ENCODE results near the gene DPP6.

The DPP6 gene

DNA sequence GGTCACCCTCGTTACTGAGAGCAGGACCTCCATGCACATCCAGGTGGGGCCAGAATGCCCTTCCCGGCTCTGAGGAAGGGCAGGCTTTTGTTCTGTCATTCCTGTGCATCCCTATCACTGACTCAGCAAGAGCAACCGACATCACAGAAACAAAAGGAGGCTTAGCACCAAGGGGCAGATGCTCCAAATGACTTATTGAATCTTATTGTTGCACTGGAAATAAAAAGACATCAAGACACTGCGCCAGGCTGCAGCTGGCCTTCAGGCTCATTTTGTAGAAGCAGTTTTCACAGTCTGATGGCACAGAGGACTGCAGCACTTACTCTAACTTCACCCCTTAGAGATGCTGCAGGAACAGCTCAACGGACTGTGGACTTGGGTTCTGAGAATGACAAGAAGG, 824.3 kb downstream of the DPP6 start:
- DNase-seq (ENCODE audit: low spot score) (no peak), ATAC-seq (ENCODE audit: low read depth) (no peak)
- TF ChIP-seq, protein P1, sequence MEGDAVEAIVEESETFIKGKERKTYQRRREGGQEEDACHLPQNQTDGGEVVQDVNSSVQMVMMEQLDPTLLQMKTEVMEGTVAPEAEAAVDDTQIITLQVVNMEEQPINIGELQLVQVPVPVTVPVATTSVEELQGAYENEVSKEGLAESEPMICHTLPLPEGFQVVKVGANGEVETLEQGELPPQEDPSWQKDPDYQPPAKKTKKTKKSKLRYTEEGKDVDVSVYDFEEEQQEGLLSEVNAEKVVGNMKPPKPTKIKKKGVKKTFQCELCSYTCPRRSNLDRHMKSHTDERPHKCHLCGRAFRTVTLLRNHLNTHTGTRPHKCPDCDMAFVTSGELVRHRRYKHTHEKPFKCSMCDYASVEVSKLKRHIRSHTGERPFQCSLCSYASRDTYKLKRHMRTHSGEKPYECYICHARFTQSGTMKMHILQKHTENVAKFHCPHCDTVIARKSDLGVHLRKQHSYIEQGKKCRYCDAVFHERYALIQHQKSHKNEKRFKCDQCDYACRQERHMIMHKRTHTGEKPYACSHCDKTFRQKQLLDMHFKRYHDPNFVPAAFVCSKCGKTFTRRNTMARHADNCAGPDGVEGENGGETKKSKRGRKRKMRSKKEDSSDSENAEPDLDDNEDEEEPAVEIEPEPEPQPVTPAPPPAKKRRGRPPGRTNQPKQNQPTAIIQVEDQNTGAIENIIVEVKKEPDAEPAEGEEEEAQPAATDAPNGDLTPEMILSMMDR (IDR thresholded peaks at IDR 0.05; ENCODE audit: poor library complexity, severe bottlenecking): no peak
- H3K4me3 ChIP-seq (ENCODE audit: severe bottlenecking): no peak overlapping the region
- H3K36me3 ChIP-seq (ENCODE audit: low read depth): no peaks in the 10 kb centered on the region
- no peak overlapping the region for H3K27ac ChIP-seq (ENCODE audit: poor library complexity, severe bottlenecking)
- no peaks in the 10 kb centered on the region for H3K9me3 ChIP-seq (ENCODE audit: severe bottlenecking)
- H3K4me1 ChIP-seq (ENCODE audit: insufficient read depth, poor library complexity, severe bottlenecking): no peaks in the 10 kb centered on the region
- H3K27me3 ChIP-seq (ENCODE audit: insufficient read depth, poor library complexity, severe bottlenecking): no peaks in the 10 kb centered on the region

DNA sequence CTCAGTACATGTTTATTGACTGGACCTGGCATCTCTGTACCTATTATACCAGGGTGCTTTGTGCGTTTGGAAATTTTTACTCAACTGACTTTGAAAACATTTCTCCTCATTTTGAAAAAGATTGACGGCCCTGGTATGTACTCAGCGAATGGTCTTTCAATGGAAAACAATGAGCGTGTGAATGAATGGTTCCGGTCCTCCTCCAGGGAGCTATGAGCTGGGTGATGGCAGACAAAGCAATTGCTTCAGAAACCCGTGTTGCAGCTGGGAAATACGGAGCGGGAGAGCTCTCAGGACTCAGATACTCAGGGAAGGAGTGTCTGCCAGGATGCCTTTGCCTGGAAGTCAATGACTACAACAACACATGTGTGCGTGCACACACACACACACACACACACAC, 824.8 kb downstream of the DPP6 start:
- Histone ChIP-seq H3K9me3 (ENCODE audit: severe bottlenecking) (no peaks in the 10 kb centered on the region), H3K27me3 (ENCODE audit: insufficient read depth, poor library complexity, severe bottlenecking) (no peaks in the 10 kb centered on the region), H3K4me3 (ENCODE audit: severe bottlenecking) (no peak overlapping the region), H3K4me1 (ENCODE audit: insufficient read depth, poor library complexity, severe bottlenecking) (no peaks in the 10 kb centered on the region), H3K27ac (ENCODE audit: poor library complexity, severe bottlenecking) (no peak overlapping the region), H3K36me3 (ENCODE audit: low read depth) (no peaks in the 10 kb centered on the region)
- TF ChIP-seq, protein P1 (IDR thresholded peaks at IDR 0.05; ENCODE audit: poor library complexity, severe bottlenecking): no peak
- no peak for DNase-seq (ENCODE audit: low spot score)
- no peak for ATAC-seq (ENCODE audit: low read depth)

DNA sequence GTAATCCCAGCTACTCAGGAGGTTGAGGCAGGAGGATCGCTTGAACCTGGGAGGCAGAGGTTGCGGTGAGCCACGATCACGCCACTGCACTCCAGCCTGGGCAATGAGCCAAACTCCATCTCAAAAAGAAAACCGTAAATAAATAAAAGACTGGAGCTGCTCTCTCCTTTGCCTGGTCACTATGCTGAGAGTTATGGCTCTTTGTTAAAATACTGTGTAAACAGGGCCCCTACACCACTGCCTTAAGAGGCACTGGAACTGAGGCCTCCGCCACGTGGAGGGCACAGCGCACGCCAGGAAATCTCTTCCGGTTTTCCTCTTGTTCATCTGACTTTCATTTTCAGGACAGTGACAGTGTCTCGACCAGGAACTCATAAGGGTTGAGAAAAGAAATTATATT, 827.4 kb downstream of the DPP6 start:
- ATAC-seq (ENCODE audit: low read depth) (no peak), DNase-seq (ENCODE audit: low spot score) (no peak)
- no peaks in the 10 kb centered on the region for H3K36me3 ChIP-seq (ENCODE audit: low read depth)
- H3K9me3 ChIP-seq (ENCODE audit: severe bottlenecking): no peaks in the 10 kb centered on the region
- H3K27ac ChIP-seq (ENCODE audit: poor library complexity, severe bottlenecking): no peak overlapping the region
- H3K27me3 ChIP-seq (ENCODE audit: insufficient read depth, poor library complexity, severe bottlenecking): no peaks in the 10 kb centered on the region
- no peak overlapping the region for H3K4me3 ChIP-seq (ENCODE audit: severe bottlenecking)
- H3K4me1 ChIP-seq (ENCODE audit: insufficient read depth, poor library complexity, severe bottlenecking): no peaks in the 10 kb centered on the region
- TF ChIP-seq, protein P1 (IDR thresholded peaks at IDR 0.05; ENCODE audit: poor library complexity, severe bottlenecking): no peak

DNA sequence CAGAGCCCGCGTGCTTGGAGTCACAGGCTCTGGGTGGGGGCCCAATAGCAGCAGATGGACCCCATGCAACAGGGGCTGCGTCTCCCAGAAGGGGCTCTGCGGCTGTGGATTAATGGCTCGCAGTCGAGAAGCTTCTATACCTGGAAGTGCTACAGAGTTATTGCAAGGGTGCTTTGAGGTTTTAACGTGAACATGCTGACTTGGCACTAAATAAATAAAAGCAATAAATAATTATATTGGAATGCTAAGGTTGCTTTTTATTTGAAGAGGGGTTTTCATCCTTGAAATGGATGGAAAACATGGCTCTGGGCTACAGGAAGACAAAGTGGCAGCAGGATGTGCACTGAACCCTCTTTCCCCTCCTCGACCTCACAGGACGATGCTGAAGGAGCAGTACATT, 828.3 kb downstream of the DPP6 start:
- Histone ChIP-seq H3K36me3 (ENCODE audit: low read depth) (no peaks in the 10 kb centered on the region), H3K9me3 (ENCODE audit: severe bottlenecking) (no peaks in the 10 kb centered on the region), H3K4me1 (ENCODE audit: insufficient read depth, poor library complexity, severe bottlenecking) (no peaks in the 10 kb centered on the region), H3K4me3 (ENCODE audit: severe bottlenecking) (no peak overlapping the region), H3K27ac (ENCODE audit: poor library complexity, severe bottlenecking) (no peak overlapping the region), H3K27me3 (ENCODE audit: insufficient read depth, poor library complexity, severe bottlenecking) (no peaks in the 10 kb centered on the region)
- DNase-seq (ENCODE audit: low spot score) (no peak), ATAC-seq (ENCODE audit: low read depth) (no peak)
- TF ChIP-seq, protein P1 (IDR thresholded peaks at IDR 0.05; ENCODE audit: poor library complexity, severe bottlenecking): no peak

DNA sequence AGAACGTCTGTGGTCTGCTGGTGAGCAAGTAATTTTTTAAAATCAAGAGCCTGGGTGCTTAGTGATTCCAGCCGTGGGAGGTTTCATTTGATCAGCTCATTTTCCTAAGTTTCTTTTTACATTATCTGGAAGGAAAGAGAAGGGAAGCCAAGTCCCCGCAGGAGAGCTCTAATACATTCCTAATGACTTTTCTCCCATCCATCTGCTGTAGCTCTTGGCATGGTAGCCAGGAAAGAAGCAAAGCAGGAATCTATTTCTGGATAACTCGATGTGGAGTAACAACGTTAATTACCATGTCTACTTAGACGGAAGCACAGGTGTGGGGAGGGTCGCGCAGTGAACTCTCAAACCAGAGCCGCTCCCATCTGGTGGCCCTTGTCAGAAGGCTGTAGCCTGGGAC, 828.8 kb downstream of the DPP6 start:
- H3K27ac ChIP-seq (ENCODE audit: poor library complexity, severe bottlenecking): no peak overlapping the region
- no peaks in the 10 kb centered on the region for H3K27me3 ChIP-seq (ENCODE audit: insufficient read depth, poor library complexity, severe bottlenecking)
- no peak for DNase-seq (ENCODE audit: low spot score)
- TF ChIP-seq, protein P1 (IDR thresholded peaks at IDR 0.05; ENCODE audit: poor library complexity, severe bottlenecking): no peak
- H3K4me1 ChIP-seq (ENCODE audit: insufficient read depth, poor library complexity, severe bottlenecking): no peaks in the 10 kb centered on the region
- no peaks in the 10 kb centered on the region for H3K36me3 ChIP-seq (ENCODE audit: low read depth)
- H3K9me3 ChIP-seq (ENCODE audit: severe bottlenecking): no peaks in the 10 kb centered on the region
- no peak overlapping the region for H3K4me3 ChIP-seq (ENCODE audit: severe bottlenecking)
- ATAC-seq (ENCODE audit: low read depth): no peak

Measured in RWPE2 (cell line).